WTC11 (cell line): ENCODE results near the gene PER1. TPM values are rescaled to one million over a fixed set of nuclear protein-coding genes. Genes with fewer than 3 reads are reported as not detected.

ENCODE experiments used
- ATAC-seq: fragments of 200-7000 bp; cut with Tn5 transposase; 2 replicates; pipeline ENCODE4 v1.10.0; 2021; ENCODE audit warnings: mild to moderate bottlenecking, moderate library complexity
- CTCF ChIA-PET: fragments of 300-600 bp; sonication (Branson Sonifier 250); formaldehyde crosslinking; loops from one replicate; lab custom pipeline; 2021; ENCODE audit warnings: antibody characterized with exemption; lab: Charles Lee
- POLR2A ChIA-PET: fragments of 350-600 bp; sonication (Branson Sonifier 250); formaldehyde crosslinking; loops from one replicate; lab custom pipeline; 2021; ENCODE audit warnings: antibody characterized with exemption; lab: Charles Lee
- DNase-seq: peaks from one replicate; pipeline ENCODE4 v3.0.0; 2021; ENCODE audit warnings: low spot score
- H3K27ac Mint-ChIP-seq: 2 replicates; pipeline ENCODE4 v1.8.0; 2021; ENCODE audit warnings: mixed read lengths
- H3K27me3 Mint-ChIP-seq: 2 replicates; pipeline ENCODE4 v1.8.0; 2021; ENCODE audit warnings: low read depth, mild to moderate bottlenecking, moderate library complexity, mixed read lengths
- H3K36me3 Mint-ChIP-seq: 2 replicates; pipeline ENCODE4 v1.8.0; 2021; ENCODE audit warnings: mixed read lengths
- H3K4me1 Mint-ChIP-seq: 2 replicates; pipeline ENCODE4 v1.8.0; 2022; ENCODE audit warnings: mixed read lengths
- H3K4me3 Mint-ChIP-seq: 2 replicates; pipeline ENCODE4 v1.8.0; 2021; ENCODE audit warnings: mild to moderate bottlenecking, moderate library complexity, mixed read lengths
- H3K9me3 Mint-ChIP-seq: 2 replicates; pipeline ENCODE4 v1.8.0; 2021; ENCODE audit warnings: mixed read lengths
- ETV6 ChIP-seq: sonication (generic); formaldehyde crosslinking; IDR thresholded peaks from 2 replicates; pipeline ENCODE4 v1.8.1; 2022; ENCODE audit warnings: mild to moderate bottlenecking, missing genetic modification reagents
- HMGA2 ChIP-seq: fragments of 250-450 bp; sonication (Bioruptor Pico); IDR thresholded peaks from 2 replicates; pipeline ENCODE4 v1.4.0; 2021; ENCODE audit warnings: mild to moderate bottlenecking, moderate library complexity
- NFYB ChIP-seq: sonication (generic); formaldehyde crosslinking; conservative IDR thresholded peaks from 2 replicates; pipeline ENCODE4 v1.8.0; 2022; ENCODE audit warnings: low read depth, missing genetic modification reagents
- PRRX2 ChIP-seq: fragments of 250-450 bp; sonication (Bioruptor Pico); IDR thresholded peaks from 2 replicates; pipeline ENCODE4 v1.8.0; 2021; ENCODE audit warnings: mild to moderate bottlenecking
- SMAD4 ChIP-seq: sonication (generic); formaldehyde crosslinking; IDR thresholded peaks from 2 replicates; pipeline ENCODE4 v1.8.0; 2022; ENCODE audit warnings: mild to moderate bottlenecking, missing genetic modification reagents
- SP1 ChIP-seq: sonication (generic); formaldehyde crosslinking; conservative IDR thresholded peaks from 2 replicates; pipeline ENCODE4 v1.8.1; 2022; ENCODE audit warnings: missing genetic modification reagents
- ZNF317 ChIP-seq: sonication (generic); formaldehyde crosslinking; IDR thresholded peaks from 2 replicates; pipeline ENCODE4 v1.8.1; 2023; ENCODE audit warnings: low read depth, mild to moderate bottlenecking, moderate library complexity, missing genetic modification reagents, borderline replicate concordance
- ZNF396 ChIP-seq: fragments of 250-450 bp; sonication (Bioruptor Pico); IDR thresholded peaks from 2 replicates; pipeline ENCODE4 v1.8.0; 2021; ENCODE audit warnings: mild to moderate bottlenecking, moderate library complexity, borderline replicate concordance
- ZNF416 ChIP-seq: fragments of 250-450 bp; sonication (Bioruptor Pico); IDR thresholded peaks from 2 replicates; pipeline ENCODE4 v1.9.0; 2021; ENCODE audit warnings: mild to moderate bottlenecking, inconsistent platforms
- total RNA-seq: library from RNA; stranded (reverse); gene quantifications from 3 replicates; pipeline ENCODE4 v1.2.3, GENCODE V29; 2021
- TF ChIP-seq, protein P1 (sequence below): sonication (generic); formaldehyde crosslinking; IDR thresholded peaks from 2 replicates; pipeline ENCODE4 v1.8.0; 2022; ENCODE audit warnings: mild to moderate bottlenecking, missing genetic modification reagents
- TF ChIP-seq, protein P2 (sequence below): sonication (generic); formaldehyde crosslinking; IDR thresholded peaks from 2 replicates; pipeline ENCODE4 v1.8.0; 2023; ENCODE audit warnings: missing genetic modification reagents, mild to moderate bottlenecking, borderline replicate concordance
- TF ChIP-seq, protein P3 (sequence below): sonication (generic); formaldehyde crosslinking; IDR thresholded peaks from 2 replicates; pipeline ENCODE4 v1.8.1; 2022; ENCODE audit warnings: missing genetic modification reagents, borderline replicate concordance
- TF ChIP-seq, protein P4 (sequence below): fragments of 250-450 bp; sonication (Bioruptor Pico); IDR thresholded peaks from 2 replicates; pipeline ENCODE4 v1.8.0; 2021; ENCODE audit warnings: mild to moderate bottlenecking
- TF ChIP-seq, protein P5 (sequence below): sonication (generic); formaldehyde crosslinking; IDR thresholded peaks from 2 replicates; pipeline ENCODE4 v1.8.1; 2023; ENCODE audit warnings: mild to moderate bottlenecking, missing genetic modification reagents
- TF ChIP-seq, protein P6 (sequence below): sonication (generic); formaldehyde crosslinking; IDR thresholded peaks from 2 replicates; pipeline ENCODE4 v1.8.0; 2022; ENCODE audit warnings: missing genetic modification reagents
- TF ChIP-seq, protein P7 (sequence below): sonication (generic); formaldehyde crosslinking; IDR thresholded peaks from 2 replicates; pipeline ENCODE4 v1.8.1; 2022; ENCODE audit warnings: mild to moderate bottlenecking, missing genetic modification reagents, moderate library complexity, borderline replicate concordance

PER1 gene
- total RNA-seq, 1 experiment from 2014 or later = 46.9 TPM

DNA sequence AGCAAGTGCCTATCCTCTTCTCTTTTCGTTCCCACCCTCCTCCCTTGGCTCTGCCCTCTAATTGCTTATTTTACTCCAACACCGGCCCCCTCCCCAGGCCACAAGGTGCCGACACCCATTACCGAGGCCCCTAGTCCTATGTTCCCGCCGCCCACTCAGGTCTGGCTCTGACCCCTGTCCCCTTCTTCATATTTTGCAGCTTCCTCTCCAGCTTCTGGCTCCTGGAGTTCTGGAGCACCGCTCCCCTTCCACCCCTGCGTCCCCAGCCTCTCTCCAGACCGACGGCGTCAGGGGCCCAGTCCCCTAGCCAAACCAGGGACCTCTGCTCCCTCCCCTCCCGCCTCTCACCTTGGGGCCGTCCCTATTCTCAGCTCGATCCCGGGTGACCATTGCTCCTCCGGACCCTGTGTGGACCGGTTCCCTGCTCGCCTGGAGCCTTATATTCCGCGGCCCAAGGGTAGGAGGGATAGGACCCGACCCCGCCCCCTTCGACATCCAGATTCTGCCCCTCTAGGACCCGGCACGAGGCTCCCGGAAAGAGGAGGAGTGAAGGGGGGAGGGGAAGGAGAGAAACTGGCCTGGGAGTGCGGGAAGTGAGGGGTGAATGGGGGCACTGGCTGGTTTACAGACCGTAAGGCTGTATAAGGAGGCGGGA is 28.4 kb downstream of the PER1 start, which contains the start of gene HES7 (continued):
- TF ChIP-seq, protein P1, sequence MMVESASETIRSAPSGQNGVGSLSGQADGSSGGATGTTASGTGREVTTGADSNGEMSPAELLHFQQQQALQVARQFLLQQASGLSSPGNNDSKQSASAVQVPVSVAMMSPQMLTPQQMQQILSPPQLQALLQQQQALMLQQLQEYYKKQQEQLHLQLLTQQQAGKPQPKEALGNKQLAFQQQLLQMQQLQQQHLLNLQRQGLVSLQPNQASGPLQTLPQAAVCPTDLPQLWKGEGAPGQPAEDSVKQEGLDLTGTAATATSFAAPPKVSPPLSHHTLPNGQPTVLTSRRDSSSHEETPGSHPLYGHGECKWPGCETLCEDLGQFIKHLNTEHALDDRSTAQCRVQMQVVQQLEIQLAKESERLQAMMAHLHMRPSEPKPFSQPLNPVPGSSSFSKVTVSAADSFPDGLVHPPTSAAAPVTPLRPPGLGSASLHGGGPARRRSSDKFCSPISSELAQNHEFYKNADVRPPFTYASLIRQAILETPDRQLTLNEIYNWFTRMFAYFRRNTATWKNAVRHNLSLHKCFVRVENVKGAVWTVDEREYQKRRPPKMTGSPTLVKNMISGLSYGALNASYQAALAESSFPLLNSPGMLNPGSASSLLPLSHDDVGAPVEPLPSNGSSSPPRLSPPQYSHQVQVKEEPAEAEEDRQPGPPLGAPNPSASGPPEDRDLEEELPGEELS (CRISPR knock-in tag) = peak; percentile 14; the same call in 1 of the 2 replicates
- TF ChIP-seq ZNF317 (CRISPR knock-in tag) = no peak
- no peak for TF ChIP-seq ZNF416 (CRISPR knock-in tag)
- peak; percentile 46 for TF ChIP-seq SP1 (CRISPR knock-in tag)
- TF ChIP-seq, protein P2, sequence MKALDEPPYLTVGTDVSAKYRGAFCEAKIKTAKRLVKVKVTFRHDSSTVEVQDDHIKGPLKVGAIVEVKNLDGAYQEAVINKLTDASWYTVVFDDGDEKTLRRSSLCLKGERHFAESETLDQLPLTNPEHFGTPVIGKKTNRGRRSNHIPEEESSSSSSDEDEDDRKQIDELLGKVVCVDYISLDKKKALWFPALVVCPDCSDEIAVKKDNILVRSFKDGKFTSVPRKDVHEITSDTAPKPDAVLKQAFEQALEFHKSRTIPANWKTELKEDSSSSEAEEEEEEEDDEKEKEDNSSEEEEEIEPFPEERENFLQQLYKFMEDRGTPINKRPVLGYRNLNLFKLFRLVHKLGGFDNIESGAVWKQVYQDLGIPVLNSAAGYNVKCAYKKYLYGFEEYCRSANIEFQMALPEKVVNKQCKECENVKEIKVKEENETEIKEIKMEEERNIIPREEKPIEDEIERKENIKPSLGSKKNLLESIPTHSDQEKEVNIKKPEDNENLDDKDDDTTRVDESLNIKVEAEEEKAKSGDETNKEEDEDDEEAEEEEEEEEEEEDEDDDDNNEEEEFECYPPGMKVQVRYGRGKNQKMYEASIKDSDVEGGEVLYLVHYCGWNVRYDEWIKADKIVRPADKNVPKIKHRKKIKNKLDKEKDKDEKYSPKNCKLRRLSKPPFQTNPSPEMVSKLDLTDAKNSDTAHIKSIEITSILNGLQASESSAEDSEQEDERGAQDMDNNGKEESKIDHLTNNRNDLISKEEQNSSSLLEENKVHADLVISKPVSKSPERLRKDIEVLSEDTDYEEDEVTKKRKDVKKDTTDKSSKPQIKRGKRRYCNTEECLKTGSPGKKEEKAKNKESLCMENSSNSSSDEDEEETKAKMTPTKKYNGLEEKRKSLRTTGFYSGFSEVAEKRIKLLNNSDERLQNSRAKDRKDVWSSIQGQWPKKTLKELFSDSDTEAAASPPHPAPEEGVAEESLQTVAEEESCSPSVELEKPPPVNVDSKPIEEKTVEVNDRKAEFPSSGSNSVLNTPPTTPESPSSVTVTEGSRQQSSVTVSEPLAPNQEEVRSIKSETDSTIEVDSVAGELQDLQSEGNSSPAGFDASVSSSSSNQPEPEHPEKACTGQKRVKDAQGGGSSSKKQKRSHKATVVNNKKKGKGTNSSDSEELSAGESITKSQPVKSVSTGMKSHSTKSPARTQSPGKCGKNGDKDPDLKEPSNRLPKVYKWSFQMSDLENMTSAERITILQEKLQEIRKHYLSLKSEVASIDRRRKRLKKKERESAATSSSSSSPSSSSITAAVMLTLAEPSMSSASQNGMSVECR (CRISPR knock-in tag) = peak; percentile 57; the same call in 1 of the 2 replicates
- TF ChIP-seq, protein P3, sequence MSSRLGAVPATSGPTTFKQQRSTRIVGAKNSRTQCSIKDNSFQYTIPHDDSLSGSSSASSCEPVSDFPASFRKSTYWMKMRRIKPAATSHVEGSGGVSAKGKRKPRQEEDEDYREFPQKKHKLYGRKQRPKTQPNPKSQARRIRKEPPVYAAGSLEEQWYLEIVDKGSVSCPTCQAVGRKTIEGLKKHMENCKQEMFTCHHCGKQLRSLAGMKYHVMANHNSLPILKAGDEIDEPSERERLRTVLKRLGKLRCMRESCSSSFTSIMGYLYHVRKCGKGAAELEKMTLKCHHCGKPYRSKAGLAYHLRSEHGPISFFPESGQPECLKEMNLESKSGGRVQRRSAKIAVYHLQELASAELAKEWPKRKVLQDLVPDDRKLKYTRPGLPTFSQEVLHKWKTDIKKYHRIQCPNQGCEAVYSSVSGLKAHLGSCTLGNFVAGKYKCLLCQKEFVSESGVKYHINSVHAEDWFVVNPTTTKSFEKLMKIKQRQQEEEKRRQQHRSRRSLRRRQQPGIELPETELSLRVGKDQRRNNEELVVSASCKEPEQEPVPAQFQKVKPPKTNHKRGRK (CRISPR knock-in tag) = no peak
- no peak for TF ChIP-seq NFYB (CRISPR knock-in tag)
- no peak for TF ChIP-seq SMAD4 (CRISPR knock-in tag)
- TF ChIP-seq, protein P4, sequence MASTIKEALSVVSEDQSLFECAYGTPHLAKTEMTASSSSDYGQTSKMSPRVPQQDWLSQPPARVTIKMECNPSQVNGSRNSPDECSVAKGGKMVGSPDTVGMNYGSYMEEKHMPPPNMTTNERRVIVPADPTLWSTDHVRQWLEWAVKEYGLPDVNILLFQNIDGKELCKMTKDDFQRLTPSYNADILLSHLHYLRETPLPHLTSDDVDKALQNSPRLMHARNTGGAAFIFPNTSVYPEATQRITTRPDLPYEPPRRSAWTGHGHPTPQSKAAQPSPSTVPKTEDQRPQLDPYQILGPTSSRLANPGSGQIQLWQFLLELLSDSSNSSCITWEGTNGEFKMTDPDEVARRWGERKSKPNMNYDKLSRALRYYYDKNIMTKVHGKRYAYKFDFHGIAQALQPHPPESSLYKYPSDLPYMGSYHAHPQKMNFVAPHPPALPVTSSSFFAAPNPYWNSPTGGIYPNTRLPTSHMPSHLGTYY (CRISPR knock-in tag) = no peak
- TF ChIP-seq, all 79 proteins: peak for 7

DNA sequence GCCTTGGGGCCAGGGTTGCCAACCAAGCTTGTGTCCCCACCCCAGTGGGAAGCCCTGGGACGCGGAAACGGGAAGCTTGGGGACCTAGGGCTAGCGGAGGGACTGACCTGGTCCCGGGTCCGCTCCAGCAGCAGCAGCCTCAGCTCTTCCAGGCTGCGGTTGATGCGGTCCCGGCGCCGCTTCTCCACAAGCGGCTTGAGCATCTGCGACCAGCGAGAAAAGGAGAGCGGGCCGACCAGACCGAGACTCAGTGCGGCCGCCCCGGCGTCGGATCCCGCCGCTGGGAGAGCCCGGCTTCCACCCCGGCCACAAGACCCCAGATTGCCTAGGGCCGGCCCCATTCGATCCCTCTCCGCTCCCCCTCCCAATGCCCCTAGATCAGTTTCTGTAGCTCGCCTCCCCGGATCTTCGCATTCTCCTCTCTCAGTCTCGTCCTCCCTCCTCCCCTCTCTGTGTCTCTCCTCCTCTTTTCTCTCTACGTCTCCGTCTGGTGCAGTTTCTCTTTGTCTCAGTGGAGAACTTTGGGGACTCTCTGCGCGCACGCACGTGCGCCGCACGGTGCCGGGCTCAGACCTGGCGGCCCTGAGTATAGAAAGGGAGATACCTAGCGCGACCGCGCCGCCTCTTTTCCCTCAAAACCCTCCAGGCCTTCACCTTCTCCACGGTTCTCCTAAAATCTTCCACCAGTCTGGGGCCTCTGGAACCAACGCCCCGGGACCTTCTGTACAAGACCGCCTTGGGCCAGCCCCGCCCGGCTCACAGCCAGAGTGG is 29.1 kb downstream of the PER1 start:
- ATAC-seq (no peak), DNase-seq (peak; percentile 35)
- peaks cover 71% of the 10 kb centered on the region for H3K27me3 Mint-ChIP-seq
- no peaks in the 10 kb centered on the region for H3K9me3 Mint-ChIP-seq
- peaks cover 23% of the 10 kb centered on the region for H3K4me1 Mint-ChIP-seq
- POLR2A ChIA-PET = interaction anchor here (0.6 to 2.5 kb wide), 8 partner anchors 11 to 194 kb away, joined by 3 to 7 read pairs (median 4); partner anchors contain the start of genes BORCS6 and PER1
- CTCF ChIA-PET = interaction anchor here (0.9 to 9.8 kb wide), 13 partner anchors 11 to 101 kb away, joined by 3 to 118 read pairs (median 6); partner anchors contain the start of gene AURKB
- peak overlapping the region; percentile 85 for H3K4me3 Mint-ChIP-seq
- H3K36me3 Mint-ChIP-seq = no peaks in the 10 kb centered on the region
- H3K27ac Mint-ChIP-seq = no peak overlapping the region
- TF ChIP-seq, protein P5, sequence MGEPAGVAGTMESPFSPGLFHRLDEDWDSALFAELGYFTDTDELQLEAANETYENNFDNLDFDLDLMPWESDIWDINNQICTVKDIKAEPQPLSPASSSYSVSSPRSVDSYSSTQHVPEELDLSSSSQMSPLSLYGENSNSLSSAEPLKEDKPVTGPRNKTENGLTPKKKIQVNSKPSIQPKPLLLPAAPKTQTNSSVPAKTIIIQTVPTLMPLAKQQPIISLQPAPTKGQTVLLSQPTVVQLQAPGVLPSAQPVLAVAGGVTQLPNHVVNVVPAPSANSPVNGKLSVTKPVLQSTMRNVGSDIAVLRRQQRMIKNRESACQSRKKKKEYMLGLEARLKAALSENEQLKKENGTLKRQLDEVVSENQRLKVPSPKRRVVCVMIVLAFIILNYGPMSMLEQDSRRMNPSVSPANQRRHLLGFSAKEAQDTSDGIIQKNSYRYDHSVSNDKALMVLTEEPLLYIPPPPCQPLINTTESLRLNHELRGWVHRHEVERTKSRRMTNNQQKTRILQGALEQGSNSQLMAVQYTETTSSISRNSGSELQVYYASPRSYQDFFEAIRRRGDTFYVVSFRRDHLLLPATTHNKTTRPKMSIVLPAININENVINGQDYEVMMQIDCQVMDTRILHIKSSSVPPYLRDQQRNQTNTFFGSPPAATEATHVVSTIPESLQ (CRISPR knock-in tag) = no peak
- TF ChIP-seq, protein P6, sequence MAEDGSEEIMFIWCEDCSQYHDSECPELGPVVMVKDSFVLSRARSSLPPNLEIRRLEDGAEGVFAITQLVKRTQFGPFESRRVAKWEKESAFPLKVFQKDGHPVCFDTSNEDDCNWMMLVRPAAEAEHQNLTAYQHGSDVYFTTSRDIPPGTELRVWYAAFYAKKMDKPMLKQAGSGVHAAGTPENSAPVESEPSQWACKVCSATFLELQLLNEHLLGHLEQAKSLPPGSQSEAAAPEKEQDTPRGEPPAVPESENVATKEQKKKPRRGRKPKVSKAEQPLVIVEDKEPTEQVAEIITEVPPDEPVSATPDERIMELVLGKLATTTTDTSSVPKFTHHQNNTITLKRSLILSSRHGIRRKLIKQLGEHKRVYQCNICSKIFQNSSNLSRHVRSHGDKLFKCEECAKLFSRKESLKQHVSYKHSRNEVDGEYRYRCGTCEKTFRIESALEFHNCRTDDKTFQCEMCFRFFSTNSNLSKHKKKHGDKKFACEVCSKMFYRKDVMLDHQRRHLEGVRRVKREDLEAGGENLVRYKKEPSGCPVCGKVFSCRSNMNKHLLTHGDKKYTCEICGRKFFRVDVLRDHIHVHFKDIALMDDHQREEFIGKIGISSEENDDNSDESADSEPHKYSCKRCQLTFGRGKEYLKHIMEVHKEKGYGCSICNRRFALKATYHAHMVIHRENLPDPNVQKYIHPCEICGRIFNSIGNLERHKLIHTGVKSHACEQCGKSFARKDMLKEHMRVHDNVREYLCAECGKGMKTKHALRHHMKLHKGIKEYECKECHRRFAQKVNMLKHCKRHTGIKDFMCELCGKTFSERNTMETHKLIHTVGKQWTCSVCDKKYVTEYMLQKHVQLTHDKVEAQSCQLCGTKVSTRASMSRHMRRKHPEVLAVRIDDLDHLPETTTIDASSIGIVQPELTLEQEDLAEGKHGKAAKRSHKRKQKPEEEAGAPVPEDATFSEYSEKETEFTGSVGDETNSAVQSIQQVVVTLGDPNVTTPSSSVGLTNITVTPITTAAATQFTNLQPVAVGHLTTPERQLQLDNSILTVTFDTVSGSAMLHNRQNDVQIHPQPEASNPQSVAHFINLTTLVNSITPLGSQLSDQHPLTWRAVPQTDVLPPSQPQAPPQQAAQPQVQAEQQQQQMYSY = 0 out of 2 replicates have a peak, but pooled peaks have one; percentile 8
- TF ChIP-seq ZNF396 (no peak), ETV6 (CRISPR knock-in tag) (peak; percentile 32; the same call in 1 of the 2 replicates), PRRX2 (CRISPR knock-in tag) (no peak), HMGA2 (CRISPR knock-in tag) (no peak)
- TF ChIP-seq, protein P7, sequence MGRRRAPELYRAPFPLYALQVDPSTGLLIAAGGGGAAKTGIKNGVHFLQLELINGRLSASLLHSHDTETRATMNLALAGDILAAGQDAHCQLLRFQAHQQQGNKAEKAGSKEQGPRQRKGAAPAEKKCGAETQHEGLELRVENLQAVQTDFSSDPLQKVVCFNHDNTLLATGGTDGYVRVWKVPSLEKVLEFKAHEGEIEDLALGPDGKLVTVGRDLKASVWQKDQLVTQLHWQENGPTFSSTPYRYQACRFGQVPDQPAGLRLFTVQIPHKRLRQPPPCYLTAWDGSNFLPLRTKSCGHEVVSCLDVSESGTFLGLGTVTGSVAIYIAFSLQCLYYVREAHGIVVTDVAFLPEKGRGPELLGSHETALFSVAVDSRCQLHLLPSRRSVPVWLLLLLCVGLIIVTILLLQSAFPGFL (CRISPR knock-in tag) = no peak
